Mesangial cell (primary cell): ENCODE data around the gene GLDC. TPM values are rescaled to one million over a fixed set of nuclear protein-coding genes. Genes with fewer than 3 reads are reported as not detected.

Experiments
- total RNA-seq: library from RNA; depleted of rRNA; stranded (reverse); fragments of >200 nt; gene quantifications from 2 replicates; pipeline ENCODE4 v1.2.3, GENCODE V29; 2015

GLDC gene
- 14.2 and 20.8 TPM in 2 replicates for total RNA-seq

GRCh38 chr9:6645355-6646292, at the start of gene GLDC:
TSS of gene GLDC (minus strand) at chr9:6645729. CDS start at chr9:6645499, 230 bp downstream.

Other genes with a start within 250 kb of the GLDC start
- 20.0 and 30.6 TPM in 2 replicates for gene UHRF2, start 232.5 kb downstream of the GLDC start, total RNA-seq
- gene KDM4C, start 112.2 kb upstream of the GLDC start, total RNA-seq = 6.4 and 14.2 TPM in 2 replicates